Activated gamma-delta T cell treated with Interleukin-2 at 50 U/mL for 16 hours (primary cell): ENCODE data around the gene STRADA.

Experiments
- DNase-seq: peaks from one replicate; pipeline ENCODE4 v3.0.0-alpha.2; 2020

The STRADA gene

DNA sequence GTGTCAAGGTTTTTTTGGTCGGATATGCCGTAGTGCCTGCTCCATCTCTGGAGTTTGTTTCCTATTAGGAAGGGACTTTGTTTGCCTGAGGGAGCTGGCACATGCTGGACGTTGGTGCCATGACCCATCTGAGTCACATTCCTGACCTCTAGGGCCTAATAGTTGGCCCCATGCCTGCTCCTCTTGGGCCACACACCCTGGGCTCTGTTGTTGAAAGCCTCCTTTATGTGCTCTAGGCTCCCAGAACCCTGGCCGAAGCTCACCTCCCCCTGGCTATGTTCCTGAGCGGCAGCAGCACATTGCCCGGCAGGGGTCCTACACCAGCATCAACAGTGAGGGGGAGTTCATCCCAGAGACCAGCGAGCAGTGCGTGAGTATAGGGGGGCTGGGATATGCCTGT is 60.1 kb downstream of the STRADA start:
- no peak for DNase-seq

DNA sequence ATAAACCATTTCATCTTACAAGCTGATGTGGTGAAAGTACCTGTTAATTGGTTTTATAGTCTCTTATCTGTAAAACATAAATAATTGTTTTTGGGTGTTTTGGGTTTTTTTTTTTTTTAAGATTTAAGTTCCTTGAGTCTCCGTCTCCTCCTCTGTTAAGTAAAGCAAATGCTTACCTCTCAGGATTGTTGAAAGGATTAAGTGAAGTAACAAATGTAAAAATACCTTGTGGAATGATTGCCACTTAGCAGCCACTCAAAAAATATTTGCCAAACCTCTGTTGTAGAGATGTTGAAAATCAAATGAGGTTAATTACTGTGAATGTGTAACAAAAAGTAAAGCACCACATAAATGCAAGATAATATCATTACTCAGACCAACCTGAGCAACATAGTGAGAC is 60.9 kb downstream of the STRADA start:
- no peak for DNase-seq

GRCh38 chr17:63679214-63679613 is 62.4 kb downstream of the STRADA start:
- no peak for DNase-seq

DNA sequence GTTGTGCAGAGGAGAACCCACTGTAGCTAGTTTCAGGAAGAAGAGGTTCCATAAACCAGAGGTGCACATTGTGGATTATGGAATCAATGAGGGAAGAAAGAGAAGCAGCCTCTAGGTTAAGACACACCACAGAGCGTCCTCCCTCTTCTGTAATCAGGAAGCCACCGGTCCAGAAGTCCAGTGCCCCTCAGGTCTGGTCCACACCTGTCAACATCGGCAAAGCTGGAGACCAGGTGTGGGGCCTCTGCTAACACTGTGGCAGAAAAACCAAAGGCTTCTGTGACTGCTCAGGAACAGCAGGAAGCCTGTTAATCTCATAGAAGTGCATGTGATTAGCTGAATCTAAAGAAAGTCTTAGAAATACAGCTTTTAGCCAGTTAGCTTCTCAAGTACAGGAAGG is 65.0 kb downstream of the STRADA start:
- DNase-seq: no peak

GRCh38 chr17:63675607-63676546 is 65.7 kb downstream of the STRADA start:
- DNase-seq: no peak

- no peak for DNase-seq
These were observed 66.4 kb downstream of the STRADA start for GRCh38 chr17:63675231-63675606.

- no peak for DNase-seq
These were observed 68.7 kb downstream of the STRADA start for GRCh38 chr17:63672856-63673255.

DNA sequence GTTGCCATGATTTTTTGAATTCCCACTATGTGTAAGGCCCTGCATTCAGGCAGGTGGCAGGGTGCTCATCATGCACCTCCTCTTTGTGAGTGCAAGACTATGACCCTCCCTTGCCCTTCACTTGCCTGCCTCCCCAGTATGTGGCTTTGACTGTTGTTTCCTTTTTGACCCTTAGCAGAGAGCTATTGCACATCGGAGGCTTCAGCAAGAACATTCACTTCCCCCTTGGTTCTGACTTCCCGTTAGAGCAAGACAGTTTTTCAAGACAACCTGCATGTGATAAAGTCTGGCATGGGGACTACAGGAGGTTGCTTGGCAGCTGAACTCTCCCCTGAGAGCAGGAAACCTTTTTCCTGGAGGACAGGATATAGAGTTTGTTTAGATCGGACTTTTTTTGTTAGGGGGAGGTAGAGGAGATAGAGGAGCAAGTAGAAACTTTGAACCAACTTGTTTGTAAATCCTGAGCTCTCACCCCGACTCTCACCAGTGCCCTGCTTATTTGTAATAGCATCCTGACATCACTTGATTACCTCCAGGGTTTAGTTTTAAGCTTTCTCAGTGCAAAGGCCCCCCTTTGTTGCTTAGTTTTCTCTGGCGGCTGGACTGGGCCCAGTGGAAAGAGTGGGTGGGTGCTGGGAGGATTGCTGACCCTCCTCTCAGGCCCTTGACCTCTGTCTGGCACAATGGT is 75.9 kb downstream of the STRADA start:
- no peak for DNase-seq

DNA sequence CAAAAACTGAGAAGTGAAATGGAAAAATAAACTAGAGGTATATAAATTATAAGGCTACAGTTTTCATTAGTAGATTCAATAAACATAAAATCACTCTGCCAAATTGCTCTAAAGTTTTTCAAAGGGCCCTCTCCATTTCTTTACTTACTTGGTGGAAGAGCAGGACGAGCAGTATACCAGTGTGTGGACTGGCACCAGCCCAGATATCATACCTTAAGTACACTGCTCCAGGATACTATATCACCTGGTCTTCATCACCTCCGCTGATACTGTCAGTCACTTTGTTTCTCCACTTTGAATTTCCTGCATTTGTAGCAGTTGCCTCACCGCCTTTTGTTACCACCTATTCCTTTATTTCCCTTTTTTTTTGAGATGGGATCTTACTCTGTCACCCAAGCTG is 81.7 kb downstream of the STRADA start:
- no peak for DNase-seq

GRCh38 chr17:63658366-63658765 is 83.2 kb downstream of the STRADA start:
- no peak for DNase-seq

GRCh38 chr17:63657786-63658185 is 83.8 kb downstream of the STRADA start:
- no peak for DNase-seq

GRCh38 chr17:63653050-63653449 is 88.5 kb downstream of the STRADA start:
- no peak for DNase-seq
